ENCODE measurements around the gene EXOC4.

EXOC4 gene

GRCh38 chr7:133853706-133854276 lies 600.9 kb downstream of the EXOC4 start (continued):
- TF ChIP-seq, protein P1, sequence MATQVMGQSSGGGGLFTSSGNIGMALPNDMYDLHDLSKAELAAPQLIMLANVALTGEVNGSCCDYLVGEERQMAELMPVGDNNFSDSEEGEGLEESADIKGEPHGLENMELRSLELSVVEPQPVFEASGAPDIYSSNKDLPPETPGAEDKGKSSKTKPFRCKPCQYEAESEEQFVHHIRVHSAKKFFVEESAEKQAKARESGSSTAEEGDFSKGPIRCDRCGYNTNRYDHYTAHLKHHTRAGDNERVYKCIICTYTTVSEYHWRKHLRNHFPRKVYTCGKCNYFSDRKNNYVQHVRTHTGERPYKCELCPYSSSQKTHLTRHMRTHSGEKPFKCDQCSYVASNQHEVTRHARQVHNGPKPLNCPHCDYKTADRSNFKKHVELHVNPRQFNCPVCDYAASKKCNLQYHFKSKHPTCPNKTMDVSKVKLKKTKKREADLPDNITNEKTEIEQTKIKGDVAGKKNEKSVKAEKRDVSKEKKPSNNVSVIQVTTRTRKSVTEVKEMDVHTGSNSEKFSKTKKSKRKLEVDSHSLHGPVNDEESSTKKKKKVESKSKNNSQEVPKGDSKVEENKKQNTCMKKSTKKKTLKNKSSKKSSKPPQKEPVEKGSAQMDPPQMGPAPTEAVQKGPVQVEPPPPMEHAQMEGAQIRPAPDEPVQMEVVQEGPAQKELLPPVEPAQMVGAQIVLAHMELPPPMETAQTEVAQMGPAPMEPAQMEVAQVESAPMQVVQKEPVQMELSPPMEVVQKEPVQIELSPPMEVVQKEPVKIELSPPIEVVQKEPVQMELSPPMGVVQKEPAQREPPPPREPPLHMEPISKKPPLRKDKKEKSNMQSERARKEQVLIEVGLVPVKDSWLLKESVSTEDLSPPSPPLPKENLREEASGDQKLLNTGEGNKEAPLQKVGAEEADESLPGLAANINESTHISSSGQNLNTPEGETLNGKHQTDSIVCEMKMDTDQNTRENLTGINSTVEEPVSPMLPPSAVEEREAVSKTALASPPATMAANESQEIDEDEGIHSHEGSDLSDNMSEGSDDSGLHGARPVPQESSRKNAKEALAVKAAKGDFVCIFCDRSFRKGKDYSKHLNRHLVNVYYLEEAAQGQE (tag by site-specific recombination; IDR thresholded peaks at IDR 0.05): peak; percentile 63; the same call in 1 of the 2 replicates
- TF ChIP-seq, protein P2, sequence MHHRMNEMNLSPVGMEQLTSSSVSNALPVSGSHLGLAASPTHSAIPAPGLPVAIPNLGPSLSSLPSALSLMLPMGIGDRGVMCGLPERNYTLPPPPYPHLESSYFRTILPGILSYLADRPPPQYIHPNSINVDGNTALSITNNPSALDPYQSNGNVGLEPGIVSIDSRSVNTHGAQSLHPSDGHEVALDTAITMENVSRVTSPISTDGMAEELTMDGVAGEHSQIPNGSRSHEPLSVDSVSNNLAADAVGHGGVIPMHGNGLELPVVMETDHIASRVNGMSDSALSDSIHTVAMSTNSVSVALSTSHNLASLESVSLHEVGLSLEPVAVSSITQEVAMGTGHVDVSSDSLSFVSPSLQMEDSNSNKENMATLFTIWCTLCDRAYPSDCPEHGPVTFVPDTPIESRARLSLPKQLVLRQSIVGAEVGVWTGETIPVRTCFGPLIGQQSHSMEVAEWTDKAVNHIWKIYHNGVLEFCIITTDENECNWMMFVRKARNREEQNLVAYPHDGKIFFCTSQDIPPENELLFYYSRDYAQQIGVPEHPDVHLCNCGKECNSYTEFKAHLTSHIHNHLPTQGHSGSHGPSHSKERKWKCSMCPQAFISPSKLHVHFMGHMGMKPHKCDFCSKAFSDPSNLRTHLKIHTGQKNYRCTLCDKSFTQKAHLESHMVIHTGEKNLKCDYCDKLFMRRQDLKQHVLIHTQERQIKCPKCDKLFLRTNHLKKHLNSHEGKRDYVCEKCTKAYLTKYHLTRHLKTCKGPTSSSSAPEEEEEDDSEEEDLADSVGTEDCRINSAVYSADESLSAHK (tag by site-specific recombination; IDR thresholded peaks at IDR 0.05): peak; percentile 98
- TF ChIP-seq ZNF670 (tag by site-specific recombination; IDR thresholded peaks at IDR 0.05; ENCODE audit: low read depth) (no peak), ZBTB6 (tag by site-specific recombination; IDR thresholded peaks at IDR 0.05) (peak; percentile 65; the same call in 1 of the 2 replicates), ZNF624 (tag by site-specific recombination; IDR thresholded peaks at IDR 0.05) (no peak), ZNF654 (tag by site-specific recombination; IDR thresholded peaks at IDR 0.05; ENCODE audit: low read depth) (peak; percentile 48), ZBTB48 (tag by site-specific recombination; IDR thresholded peaks at IDR 0.05) (peak; percentile 83; the same call in 1 of the 2 replicates), CTCF (tag by site-specific recombination; IDR thresholded peaks at IDR 0.05) (peak; percentile 83), ZNF658 (tag by site-specific recombination; IDR thresholded peaks at IDR 0.05) (no peak), ZBTB17 (tag by site-specific recombination; IDR thresholded peaks at IDR 0.05) (0 out of 2 replicates have a peak, but pooled peaks have one; percentile 17), ZNF24 (tag by site-specific recombination; IDR thresholded peaks at IDR 0.05) (no peak), ZSCAN16 (tag by site-specific recombination; IDR thresholded peaks at IDR 0.05) (0 out of 2 replicates have a peak, but pooled peaks have one; percentile 15)
- TF ChIP-seq, protein P3, sequence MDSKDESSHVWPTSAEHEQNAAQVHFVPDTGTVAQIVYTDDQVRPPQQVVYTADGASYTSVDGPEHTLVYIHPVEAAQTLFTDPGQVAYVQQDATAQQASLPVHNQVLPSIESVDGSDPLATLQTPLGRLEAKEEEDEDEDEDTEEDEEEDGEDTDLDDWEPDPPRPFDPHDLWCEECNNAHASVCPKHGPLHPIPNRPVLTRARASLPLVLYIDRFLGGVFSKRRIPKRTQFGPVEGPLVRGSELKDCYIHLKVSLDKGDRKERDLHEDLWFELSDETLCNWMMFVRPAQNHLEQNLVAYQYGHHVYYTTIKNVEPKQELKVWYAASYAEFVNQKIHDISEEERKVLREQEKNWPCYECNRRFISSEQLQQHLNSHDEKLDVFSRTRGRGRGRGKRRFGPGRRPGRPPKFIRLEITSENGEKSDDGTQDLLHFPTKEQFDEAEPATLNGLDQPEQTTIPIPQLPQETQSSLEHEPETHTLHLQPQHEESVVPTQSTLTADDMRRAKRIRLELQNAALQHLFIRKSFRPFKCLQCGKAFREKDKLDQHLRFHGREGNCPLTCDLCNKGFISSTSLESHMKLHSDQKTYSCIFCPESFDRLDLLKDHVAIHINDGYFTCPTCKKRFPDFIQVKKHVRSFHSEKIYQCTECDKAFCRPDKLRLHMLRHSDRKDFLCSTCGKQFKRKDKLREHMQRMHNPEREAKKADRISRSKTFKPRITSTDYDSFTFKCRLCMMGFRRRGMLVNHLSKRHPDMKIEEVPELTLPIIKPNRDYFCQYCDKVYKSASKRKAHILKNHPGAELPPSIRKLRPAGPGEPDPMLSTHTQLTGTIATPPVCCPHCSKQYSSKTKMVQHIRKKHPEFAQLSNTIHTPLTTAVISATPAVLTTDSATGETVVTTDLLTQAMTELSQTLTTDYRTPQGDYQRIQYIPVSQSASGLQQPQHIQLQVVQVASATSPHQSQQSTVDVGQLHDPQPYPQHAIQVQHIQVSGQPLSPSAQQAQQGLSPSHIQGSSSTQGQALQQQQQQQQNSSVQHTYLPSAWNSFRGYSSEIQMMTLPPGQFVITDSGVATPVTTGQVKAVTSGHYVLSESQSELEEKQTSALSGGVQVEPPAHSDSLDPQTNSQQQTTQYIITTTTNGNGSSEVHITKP (tag by site-specific recombination; IDR thresholded peaks at IDR 0.05): peak; percentile 30; the same call in 1 of the 2 replicates
